GM19240 (cell line): ENCODE measurements around the gene SSH3.
"Not testable (repeated sequence)": the region's sequence is repeated elsewhere in the genome, so short reads cannot be mapped to it uniquely, and the experiment has no call there.

Experiments
- DNase-seq: peaks from one replicate; pipeline ENCODE4 v3.0.0; 2011; ENCODE audit warnings: low spot score; ENCODE audit not compliant: insufficient read length

The SSH3 gene

GRCh38 chr11:67303132-67303834 lies at the start of gene SSH3:
Gene SSH3 (plus strand): TSS chr11:67303530. CDS start chr11:67303626, 96 bp downstream.
- no peak for DNase-seq

- no peak for DNase-seq
Observed at GRCh38 chr11:67253872-67254624, 49.3 kb upstream of the SSH3 start.

- DNase-seq = no peak
Observed at GRCh38 chr11:67254798-67255197, 48.5 kb upstream of the SSH3 start.

GRCh38 chr11:67255353-67255752 lies 48.0 kb upstream of the SSH3 start:
- DNase-seq = no peak

GRCh38 chr11:67255864-67256263 lies 47.5 kb upstream of the SSH3 start:
- no peak for DNase-seq

- DNase-seq = no peak
Observed at GRCh38 chr11:67256477-67257135, 46.7 kb upstream of the SSH3 start.

- DNase-seq = no peak
Observed at GRCh38 chr11:67260406-67260805, 42.9 kb upstream of the SSH3 start.

- DNase-seq = not testable (repeated sequence)
Observed at GRCh38 chr11:67260885-67261639, 42.3 kb upstream of the SSH3 start.

GRCh38 chr11:67261640-67261945 lies 41.7 kb upstream of the SSH3 start:
- DNase-seq = no peak

- DNase-seq = no peak
Observed at GRCh38 chr11:67261946-67262681, 41.2 kb upstream of the SSH3 start.

- peak; percentile 95 for DNase-seq
Observed at GRCh38 chr11:67262731-67263675, 40.3 kb upstream of the SSH3 start.

GRCh38 chr11:67264260-67264659 lies 39.1 kb upstream of the SSH3 start:
- no peak for DNase-seq

- DNase-seq = no peak
Observed at GRCh38 chr11:67264877-67265632, 38.3 kb upstream of the SSH3 start.

GRCh38 chr11:67265633-67266448 lies 37.5 kb upstream of the SSH3 start:
- peak; percentile 79 for DNase-seq

GRCh38 chr11:67266449-67267187 lies 36.7 kb upstream of the SSH3 start, which contains the start of gene GRK2:
Gene GRK2 (plus strand): TSS chr11:67266473. CDS start chr11:67266700, 227 bp downstream.
- peak; percentile 48 for DNase-seq

GRCh38 chr11:67267188-67268080 lies 35.9 kb upstream of the SSH3 start:
- DNase-seq = no peak
